Mammary epithelial cell (primary cell): ENCODE measurements around the gene GDPGP1.

Source experiments
- EZH2 ChIP-seq: IDR thresholded peaks from 2 replicates; pipeline ENCODE4 v1.6.1; 2012; ENCODE audit warnings: low read length, inconsistent platforms, borderline replicate concordance
- TF ChIP-seq, protein P1 (sequence below), 2 donors: IDR thresholded peaks in 1 of 2; conservative IDR thresholded peaks in 1 of 2; 2 replicates each; pipeline ENCODE4 v1.5.1; 2011 to 2012; ENCODE audit warnings: inconsistent platforms in 2 of 2, low read length in 2 of 2, mild to moderate bottlenecking in 2 of 2, control low read depth in 1 of 2, low read depth in 1 of 2; ENCODE audit not compliant: insufficient read depth in 1 of 2; ENCODE audit errors: extremely low read depth in 1 of 2

DNA sequence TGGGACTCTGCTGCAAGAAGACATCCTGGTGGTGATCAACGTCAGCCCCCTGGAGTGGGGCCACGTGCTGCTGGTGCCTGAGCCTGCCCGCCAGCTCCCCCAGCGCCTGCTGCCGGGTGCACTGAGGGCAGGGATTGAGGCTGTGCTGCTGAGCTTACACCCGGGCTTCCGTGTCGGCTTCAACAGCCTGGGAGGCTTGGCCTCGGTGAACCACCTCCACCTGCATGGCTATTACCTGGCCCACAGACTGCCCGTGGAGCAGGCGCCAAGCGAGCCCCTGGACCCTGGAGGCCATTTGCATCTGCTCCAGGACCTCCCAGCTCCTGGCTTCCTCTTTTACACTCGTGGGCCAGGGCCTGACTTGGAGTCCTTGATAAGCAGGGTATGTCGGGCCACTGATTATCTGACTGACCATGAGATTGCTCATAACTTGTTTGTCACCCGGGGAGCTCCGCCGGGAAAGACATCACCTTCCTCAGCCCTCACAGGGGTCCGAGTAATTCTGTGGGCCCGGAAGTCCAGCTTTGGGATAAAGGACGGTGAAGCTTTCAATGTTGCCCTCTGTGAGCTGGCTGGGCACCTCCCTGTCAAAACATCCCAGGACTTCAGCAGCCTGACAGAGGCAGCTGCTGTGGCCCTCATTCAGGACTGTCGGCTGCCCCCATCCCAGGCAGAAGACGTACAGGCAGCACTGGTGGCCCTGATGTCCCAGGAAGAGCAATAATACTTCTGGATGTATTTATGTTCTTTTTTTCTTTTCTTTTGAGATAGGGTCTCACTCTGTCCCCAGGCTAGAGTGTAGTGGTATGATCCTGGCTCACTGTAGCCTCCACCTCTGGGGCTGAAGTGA is 7.6 kb downstream of the GDPGP1 start:
- TF ChIP-seq, protein P1, sequence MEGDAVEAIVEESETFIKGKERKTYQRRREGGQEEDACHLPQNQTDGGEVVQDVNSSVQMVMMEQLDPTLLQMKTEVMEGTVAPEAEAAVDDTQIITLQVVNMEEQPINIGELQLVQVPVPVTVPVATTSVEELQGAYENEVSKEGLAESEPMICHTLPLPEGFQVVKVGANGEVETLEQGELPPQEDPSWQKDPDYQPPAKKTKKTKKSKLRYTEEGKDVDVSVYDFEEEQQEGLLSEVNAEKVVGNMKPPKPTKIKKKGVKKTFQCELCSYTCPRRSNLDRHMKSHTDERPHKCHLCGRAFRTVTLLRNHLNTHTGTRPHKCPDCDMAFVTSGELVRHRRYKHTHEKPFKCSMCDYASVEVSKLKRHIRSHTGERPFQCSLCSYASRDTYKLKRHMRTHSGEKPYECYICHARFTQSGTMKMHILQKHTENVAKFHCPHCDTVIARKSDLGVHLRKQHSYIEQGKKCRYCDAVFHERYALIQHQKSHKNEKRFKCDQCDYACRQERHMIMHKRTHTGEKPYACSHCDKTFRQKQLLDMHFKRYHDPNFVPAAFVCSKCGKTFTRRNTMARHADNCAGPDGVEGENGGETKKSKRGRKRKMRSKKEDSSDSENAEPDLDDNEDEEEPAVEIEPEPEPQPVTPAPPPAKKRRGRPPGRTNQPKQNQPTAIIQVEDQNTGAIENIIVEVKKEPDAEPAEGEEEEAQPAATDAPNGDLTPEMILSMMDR (conservative IDR thresholded peaks at IDR 0.05 in 1 of 2, IDR thresholded peaks at IDR 0.05 in 1 of 2; ENCODE audit: extremely low read depth in 1 of 2, insufficient read depth in 1 of 2, low read depth in 1 of 2, low read length in 2 of 2) = no peak
- TF ChIP-seq EZH2 = no peak
